Measurements from ENCODE around the gene BSPH1.
"Not testable (repeated sequence)": the region's sequence is repeated elsewhere in the genome, so short reads cannot be mapped to it uniquely, and the experiment has no call there.

Gene BSPH1

GRCh38 chr19:47996230-47996727, 4.3 kb upstream of the BSPH1 start:
- TF ChIP-seq, protein P1, sequence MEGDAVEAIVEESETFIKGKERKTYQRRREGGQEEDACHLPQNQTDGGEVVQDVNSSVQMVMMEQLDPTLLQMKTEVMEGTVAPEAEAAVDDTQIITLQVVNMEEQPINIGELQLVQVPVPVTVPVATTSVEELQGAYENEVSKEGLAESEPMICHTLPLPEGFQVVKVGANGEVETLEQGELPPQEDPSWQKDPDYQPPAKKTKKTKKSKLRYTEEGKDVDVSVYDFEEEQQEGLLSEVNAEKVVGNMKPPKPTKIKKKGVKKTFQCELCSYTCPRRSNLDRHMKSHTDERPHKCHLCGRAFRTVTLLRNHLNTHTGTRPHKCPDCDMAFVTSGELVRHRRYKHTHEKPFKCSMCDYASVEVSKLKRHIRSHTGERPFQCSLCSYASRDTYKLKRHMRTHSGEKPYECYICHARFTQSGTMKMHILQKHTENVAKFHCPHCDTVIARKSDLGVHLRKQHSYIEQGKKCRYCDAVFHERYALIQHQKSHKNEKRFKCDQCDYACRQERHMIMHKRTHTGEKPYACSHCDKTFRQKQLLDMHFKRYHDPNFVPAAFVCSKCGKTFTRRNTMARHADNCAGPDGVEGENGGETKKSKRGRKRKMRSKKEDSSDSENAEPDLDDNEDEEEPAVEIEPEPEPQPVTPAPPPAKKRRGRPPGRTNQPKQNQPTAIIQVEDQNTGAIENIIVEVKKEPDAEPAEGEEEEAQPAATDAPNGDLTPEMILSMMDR (IDR thresholded peaks at IDR 0.05; ENCODE audit: low read depth, low read length): no peak

GRCh38 chr19:47994209-47994802, 2.3 kb upstream of the BSPH1 start, which contains the start of gene ELSPBP1:
TSS of gene ELSPBP1 (plus strand) at chr19:47994632. CDS start at chr19:48008668, 14,036 bp downstream.
- TF ChIP-seq, protein P1 (IDR thresholded peaks at IDR 0.05; ENCODE audit: low read depth, low read length): no peak
- no peak for DNase-seq (ENCODE audit: extremely low read depth, low read depth)

More at GRCh38 chr19:47996230-47996727, 4.3 kb upstream of the BSPH1 start:
- no peak for DNase-seq (ENCODE audit: extremely low read depth, low read depth)

- no peak for DNase-seq (ENCODE audit: extremely low read depth, low read depth)
- TF ChIP-seq, protein P1 (IDR thresholded peaks at IDR 0.05; ENCODE audit: low read depth, low read length): no peak
Observed at GRCh38 chr19:47991191-47991808, 670 bp downstream of the BSPH1 start.

DNA sequence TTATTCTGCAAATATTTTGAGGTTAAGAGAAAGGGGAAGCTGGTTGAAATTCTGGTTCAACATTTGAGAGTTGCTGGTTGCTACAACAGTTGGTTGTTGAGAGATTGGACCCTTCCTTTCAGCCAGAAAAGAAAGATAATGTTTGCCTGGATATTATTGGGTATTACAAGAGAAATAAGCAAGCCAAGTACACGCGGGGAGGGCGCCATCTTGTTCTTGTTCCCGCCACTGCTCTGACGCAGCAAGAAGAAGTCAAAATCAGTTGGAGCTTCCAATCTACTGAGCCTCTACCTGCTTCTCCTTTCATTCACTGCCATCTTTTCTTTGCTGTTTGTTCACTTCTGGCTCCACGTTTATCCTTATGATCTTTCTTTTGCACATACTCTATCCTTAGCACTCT, 18.4 kb downstream of the BSPH1 start:
- DNase-seq (ENCODE audit: extremely low read depth, low read depth): no peak
- TF ChIP-seq, protein P1 (IDR thresholded peaks at IDR 0.05; ENCODE audit: low read depth, low read length): no peak

GRCh38 chr19:47955936-47956335, 36.0 kb downstream of the BSPH1 start:
- DNase-seq (ENCODE audit: extremely low read depth, low read depth): not testable (repeated sequence)

- not testable (repeated sequence) for DNase-seq (ENCODE audit: extremely low read depth, low read depth)
Observed at GRCh38 chr19:47952132-47952531, 39.8 kb downstream of the BSPH1 start.

- DNase-seq (ENCODE audit: extremely low read depth, low read depth): not testable (repeated sequence)
Observed at GRCh38 chr19:47949852-47950521, 42.0 kb downstream of the BSPH1 start.

DNA sequence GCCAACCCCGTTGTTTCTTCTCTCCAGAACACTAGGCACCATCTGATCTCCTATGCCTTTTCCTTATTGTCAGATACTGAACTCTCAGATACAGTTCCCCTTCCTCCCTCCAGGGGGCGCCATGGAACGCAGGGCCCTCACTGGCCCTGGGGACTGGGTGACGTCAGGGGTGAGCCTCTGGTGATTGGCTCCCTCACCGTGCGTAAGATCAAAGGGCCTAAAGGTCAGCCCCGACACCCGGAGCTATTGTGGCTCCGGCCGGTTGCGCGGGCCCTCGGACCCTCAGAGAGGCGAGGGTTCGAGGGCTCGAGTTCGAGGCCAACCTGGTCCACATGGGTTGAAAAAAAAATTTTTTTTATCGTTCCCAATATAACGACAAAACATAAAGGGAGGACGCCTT, 63.4 kb downstream of the BSPH1 start:
- not testable (repeated sequence) for DNase-seq (ENCODE audit: extremely low read depth, low read depth)

- DNase-seq (ENCODE audit: extremely low read depth, low read depth): not testable (repeated sequence)
Observed at GRCh38 chr19:47920107-47920506, 71.9 kb downstream of the BSPH1 start.

Measured in AG09319 (cell line).